HG02798 (cell line): Measurements from ENCODE around the gene LIN37.
A peak's percentile ranks its signal among the peaks of the same experiment; 100 is the strongest.

Experiments used
- ATAC-seq: cut with Tn5 transposase; IDR thresholded peaks from one replicate; pipeline ENCODE4 v1.9.1; 2021; ENCODE audit warnings: mild to moderate bottlenecking; ENCODE audit not compliant: unreplicated experiment, poor library complexity

LIN37 gene

DNA sequence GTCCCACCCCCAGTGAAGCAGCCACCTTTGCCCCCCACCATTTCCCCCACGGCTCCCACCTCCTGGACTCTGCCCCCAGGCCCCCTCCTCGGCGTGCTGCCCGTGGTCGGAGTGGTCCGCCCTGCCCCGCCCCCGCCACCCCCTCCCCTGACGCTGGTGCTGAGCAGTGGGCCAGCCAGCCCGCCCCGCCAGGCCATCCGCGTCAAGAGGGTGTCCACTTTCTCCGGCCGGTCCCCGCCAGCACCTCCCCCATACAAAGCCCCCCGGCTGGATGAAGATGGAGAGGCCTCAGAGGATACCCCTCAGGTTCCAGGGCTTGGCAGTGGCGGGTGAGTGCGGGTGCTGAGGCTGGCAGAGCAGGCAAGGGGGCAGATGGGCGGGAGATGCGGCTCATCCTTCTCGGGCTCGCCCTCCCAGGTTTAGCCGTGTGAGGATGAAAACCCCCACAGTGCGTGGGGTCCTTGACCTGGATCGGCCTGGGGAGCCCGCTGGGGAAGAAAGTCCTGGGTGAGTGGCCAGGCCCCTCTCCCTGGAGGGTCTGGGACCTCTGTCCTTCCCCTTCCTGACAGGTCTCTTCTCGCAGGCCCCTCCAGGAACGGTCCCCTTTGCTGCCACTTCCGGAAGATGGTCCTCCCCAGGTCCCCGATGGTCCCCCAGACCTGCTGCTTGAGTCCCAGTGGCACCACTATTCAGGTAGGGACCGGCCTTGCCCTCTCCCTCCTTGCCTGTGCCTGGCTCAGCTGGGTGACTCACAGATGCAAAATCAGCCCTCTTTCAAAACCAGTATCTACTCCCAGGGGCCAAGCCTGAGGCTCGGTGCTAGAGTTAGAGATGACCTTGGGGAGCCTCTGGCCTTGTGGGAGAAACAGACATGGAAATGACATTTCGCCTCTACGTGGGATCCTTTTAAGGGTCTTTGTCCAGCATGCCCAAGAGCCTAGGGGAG lies 14.9 kb upstream of the LIN37 start:
- no peak for ATAC-seq

GRCh38 chr19:35734273-35734672 lies 14.1 kb upstream of the LIN37 start:
- no peak for ATAC-seq

DNA sequence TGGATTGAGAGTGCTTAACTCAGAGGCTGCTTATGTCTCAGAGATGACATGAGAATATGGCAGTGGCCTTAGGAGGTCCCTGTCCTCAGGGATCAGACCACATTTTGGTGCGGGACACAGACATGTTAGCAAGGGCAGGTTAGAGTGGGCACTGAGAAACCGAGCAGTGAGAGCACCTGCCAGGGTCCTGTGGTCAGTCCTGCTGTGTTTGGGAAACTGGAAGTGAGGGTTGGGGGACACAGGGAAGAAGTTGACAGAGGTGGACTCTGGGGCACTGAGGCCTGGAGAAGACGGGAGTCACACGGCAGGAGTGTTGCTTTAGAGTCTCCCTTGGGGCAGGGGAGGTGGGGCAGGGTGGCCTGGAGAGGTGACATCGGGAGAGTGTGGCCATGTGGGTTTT lies 13.5 kb upstream of the LIN37 start:
- no peak for ATAC-seq

GRCh38 chr19:35736913-35737886 lies 11.2 kb upstream of the LIN37 start:
- no peak for ATAC-seq

- no peak for ATAC-seq
Measured at GRCh38 chr19:35738021-35738886, 10.1 kb upstream of the LIN37 start.

GRCh38 chr19:35738887-35739229 lies 9.5 kb upstream of the LIN37 start:
- no peak for ATAC-seq

DNA sequence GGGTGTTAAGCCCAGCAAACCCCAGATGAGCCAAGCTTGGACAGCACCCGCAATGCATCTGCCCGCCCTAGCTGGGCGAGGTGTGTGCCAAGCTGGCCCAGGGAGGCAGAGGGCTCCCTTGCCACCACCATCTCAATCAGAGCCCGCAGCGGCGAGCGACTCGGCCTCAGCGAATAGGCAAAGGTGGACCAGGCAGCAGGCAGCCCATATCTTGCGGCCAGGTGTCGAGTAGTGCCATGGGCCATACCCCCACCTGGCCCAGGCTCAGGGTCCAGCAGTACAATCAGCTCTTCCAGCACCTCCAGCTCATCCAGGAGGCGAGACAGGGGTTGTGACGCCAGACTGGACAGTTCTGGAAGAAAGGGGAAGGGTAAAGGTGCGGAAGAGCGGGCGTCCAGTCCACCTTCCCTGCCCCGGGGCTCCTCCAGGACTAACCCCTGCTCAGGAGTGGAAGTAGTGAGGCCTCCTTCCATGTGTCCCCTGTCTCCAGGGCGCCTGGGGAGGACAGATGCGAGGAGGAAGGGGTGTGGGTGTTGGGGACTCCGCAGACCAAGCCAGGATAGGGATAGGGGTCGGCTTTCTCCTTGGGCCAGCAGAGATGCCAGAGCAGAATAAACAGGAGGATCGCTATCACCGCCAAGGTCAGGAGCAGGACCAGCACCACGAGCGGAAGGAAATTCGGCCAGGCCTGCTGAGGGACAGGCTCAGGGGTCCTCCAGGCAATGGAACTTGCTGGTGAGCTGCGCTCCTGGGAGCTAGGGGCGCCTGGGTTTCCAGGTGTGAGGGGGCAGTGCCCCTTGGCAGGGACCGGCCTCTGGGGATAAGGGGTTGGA lies 8.9 kb upstream of the LIN37 start:
- no peak for ATAC-seq

- no peak for ATAC-seq
Measured at GRCh38 chr19:35740108-35740422, 8.3 kb upstream of the LIN37 start.

- peak; percentile 70 for ATAC-seq
Measured at GRCh38 chr19:35740423-35741202, 7.8 kb upstream of the LIN37 start.

GRCh38 chr19:35741203-35741515 lies 7.2 kb upstream of the LIN37 start:
- ATAC-seq = no peak

DNA sequence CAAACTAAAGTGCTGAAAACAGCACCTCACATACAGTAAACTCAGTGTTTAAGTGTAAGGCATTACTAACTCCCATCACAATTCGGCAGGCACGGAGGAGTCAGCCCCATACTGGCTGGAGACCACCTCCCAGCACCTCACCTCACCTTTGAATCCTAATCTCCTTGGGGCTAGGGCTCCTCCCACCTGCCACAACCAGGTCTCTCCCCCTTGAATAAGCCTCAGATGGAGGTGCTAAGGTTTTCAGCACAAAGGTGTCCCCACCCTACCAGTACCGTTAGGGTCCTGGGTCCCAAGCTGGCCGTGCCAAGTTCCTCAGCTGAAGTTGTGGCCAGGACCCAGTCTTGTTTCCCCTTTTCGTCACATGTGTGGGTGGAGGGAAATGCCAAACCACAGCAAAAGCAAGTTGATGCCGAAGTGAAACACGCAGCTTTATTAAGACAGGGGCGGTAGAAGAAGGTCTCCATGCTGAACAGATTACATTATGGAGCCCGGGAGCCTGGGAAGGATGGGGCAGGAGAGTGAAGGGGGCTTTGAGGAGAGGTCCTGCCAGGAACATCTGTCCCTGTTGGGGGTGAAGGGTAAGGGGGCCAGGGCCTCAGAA lies 6.2 kb upstream of the LIN37 start, which contains the start of gene IGFLR1:
IGFLR1 (minus strand) TSS at position 332 of the 604 bp plus-strand sequence. CDS start 1,272 bp downstream, outside the sequence.
- no peak for ATAC-seq

DNA sequence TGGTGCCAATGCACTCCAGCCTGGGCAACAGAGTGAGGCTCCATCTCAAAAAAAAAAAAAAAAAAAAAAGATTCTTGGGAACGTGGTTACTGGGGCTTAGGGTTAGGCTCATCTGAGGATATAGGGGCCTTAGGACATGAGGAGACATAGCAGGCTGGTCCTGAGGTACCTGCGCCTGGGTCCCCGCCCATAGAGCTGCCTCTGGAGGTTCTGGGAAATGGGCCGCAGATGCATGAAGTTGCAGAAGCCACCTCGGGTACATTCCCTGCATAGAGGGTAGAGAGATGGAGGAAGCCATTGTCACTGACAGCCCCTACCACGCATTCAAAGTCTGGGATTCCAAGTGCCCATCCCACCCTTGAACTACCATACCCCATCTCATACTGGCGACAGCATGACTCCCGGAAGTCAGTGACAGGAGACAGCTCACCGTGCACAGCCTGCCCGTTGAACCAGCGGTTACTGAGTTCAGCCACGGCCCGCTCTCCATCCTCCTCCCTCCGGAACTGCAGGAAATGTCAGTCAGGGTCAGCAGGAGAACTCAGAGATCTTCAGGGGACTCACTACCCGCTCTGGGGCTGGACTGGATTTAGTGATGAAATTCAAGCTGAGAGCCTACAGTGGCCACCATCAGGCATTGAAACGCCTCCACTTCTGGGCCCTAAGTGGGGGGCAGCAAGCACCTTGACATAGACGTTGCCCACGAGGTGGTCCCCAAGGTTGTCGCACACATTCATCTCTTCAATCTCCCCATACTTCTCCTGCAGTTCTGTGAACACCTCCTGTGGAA lies 4.5 kb upstream of the LIN37 start:
- no peak for ATAC-seq

DNA sequence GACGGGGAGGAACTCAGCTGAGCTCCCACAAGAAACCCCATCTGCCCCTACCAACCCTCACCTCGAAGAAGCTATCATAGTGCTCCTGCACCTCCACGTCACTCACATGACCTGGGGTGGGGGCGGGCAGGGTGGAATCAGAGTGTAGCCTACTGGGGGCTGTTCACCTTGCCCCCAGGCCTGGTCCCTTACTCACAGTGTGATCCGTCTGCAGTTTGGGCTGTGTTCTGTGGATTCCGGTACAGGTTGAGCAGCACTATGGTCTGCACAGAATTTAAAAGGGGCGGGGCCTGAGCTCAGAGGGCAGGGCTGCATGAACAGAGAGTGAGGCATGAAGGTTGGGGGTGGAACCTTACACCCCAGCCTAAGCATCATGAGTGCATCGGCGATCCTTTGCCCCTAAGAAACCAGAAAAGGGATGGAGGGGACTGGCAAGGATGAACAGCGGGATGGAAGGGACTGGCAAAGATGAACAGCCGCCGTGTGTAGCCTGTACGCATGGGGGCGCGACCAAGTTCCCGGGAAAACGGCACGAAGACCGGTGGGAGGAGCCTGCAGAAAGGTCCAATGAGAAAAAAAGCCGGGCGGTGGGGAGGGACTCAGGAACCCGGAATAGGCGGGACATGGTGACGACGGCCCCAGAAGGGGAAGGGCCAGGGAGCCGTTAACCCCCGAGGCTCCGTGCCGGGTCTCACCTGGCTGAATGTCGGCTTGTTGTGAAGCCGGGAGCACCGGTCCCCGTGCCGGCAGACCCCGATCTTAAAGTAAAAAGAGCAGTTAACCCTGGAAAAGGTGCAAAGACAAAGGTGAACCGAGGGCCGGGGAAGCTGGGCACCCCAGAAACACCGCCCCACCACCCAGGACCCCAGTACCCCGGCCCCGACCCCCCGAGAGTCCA lies 3.7 kb upstream of the LIN37 start:
- ATAC-seq = peak; percentile 39

- ATAC-seq = peak; percentile 49
Measured at GRCh38 chr19:35745328-35746086, 2.9 kb upstream of the LIN37 start, which contains the start of the genes PSENEN and U2AF1L4. Gene PSENEN (plus strand): TSS chr19:35745651. CDS start chr19:35745931, 280 bp downstream. Gene U2AF1L4 (minus strand): TSS chr19:35745418. CDS start chr19:35745391, 27 bp downstream.

GRCh38 chr19:35746087-35746462 lies 2.3 kb upstream of the LIN37 start:
- no peak for ATAC-seq

GRCh38 chr19:35746531-35746930 lies 1.8 kb upstream of the LIN37 start:
- no peak for ATAC-seq
